Measurements from ENCODE around the gene LDLRAD4. TPM values are rescaled to one million over a fixed set of nuclear protein-coding genes. Genes with fewer than 3 reads are reported as not detected.

Gene LDLRAD4
- total RNA-seq, 1 donor from 2014 or later: 34.5 TPM

DNA sequence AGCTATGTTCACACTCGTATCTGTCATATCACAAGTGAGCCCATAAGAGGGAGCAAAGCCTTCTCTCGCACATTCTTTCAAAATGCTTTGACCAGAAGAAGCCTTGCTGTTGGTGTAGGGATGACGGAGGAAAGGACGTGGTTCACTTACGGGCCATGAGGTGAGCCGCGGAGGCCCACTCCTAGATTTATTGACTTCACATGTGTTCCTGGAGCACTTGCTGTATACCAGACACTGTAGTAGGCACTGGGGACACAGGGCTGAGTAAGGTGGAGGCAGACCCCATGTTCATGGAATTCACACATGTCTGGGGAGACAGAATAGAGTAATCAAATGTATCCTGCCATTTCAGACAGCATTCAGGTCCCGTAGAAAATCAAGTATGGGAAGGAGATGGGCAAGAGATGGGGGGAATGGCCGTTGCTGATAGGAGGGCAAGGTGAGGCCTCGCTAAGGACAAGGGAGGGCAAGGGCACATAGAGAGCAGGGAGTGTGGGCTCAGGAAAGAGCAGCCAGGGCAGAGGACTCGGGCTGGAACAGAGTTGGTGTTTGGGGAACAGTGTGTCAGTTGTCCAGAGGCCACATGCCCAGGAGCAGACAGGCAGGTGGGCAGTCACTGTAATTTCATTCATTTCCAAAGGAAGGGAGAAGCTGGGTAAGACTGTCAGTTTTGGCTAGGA is 182.2 kb downstream of the LDLRAD4 start:
- peaks cover 1% of the 10 kb centered on the region for H3K27me3 Mint-ChIP-seq (ENCODE audit: insufficient read depth)
- no peak overlapping the region for H3K4me3 Mint-ChIP-seq
- H3K9me3 Mint-ChIP-seq: no peaks in the 10 kb centered on the region
- no peaks in the 10 kb centered on the region for H3K4me1 Mint-ChIP-seq (ENCODE audit: low read depth)
- no peak for DNase-seq (ENCODE audit: low spot score)
- intact Hi-C loops (cut with micrococcal nuclease): no loop called here
- H3K27ac Mint-ChIP-seq: no peak overlapping the region
- no peaks in the 10 kb centered on the region for H3K36me3 Mint-ChIP-seq (ENCODE audit: low read depth)

DNA sequence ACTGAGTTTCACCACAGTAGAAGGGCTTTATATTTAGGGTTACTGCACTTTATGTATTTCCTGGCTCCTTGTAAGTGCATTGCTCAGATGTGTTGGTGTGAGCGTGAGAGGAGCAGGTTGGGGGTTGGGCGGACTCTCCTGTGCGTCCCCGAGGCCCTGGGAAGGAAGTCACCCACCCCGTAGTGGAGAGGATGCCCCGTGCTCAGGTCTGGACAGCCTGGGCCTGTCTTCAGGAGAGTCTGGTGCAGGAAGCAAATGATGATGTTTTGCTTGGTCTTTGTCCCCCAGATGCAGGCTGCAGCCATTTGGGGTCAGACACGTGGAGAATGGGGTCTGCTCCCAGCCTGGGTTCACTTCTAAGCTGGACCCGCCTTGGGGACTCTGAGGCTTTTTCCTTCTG is 182.8 kb downstream of the LDLRAD4 start:
- Mint-ChIP-seq H3K9me3 (no peaks in the 10 kb centered on the region), H3K4me3 (no peak overlapping the region), H3K27ac (no peak overlapping the region), H3K27me3 (ENCODE audit: insufficient read depth) (peaks cover 1% of the 10 kb centered on the region), H3K36me3 (ENCODE audit: low read depth) (no peaks in the 10 kb centered on the region), H3K4me1 (ENCODE audit: low read depth) (no peaks in the 10 kb centered on the region)
- DNase-seq (ENCODE audit: low spot score): no peak
- intact Hi-C loops (cut with micrococcal nuclease): no loop called here

DNA sequence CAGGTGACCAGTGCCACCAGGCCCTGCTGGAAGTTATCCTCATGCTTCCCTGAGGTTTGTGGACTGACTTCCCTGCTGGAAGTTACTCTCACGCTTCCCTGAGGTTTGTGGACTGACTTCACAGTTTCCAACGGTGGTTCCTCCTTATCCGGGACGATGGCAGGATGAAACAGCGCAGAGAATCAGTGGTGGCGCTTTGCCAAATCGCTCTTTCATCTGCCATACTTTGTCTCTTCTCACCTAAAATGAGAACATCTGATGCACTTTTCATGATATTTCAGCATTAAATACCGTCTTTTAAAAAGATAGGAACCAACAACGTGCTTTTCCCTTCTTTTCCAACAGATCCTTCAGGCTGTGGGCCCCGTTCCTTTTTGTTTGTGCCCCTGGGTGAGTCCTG is 183.3 kb downstream of the LDLRAD4 start:
- no peaks in the 10 kb centered on the region for H3K36me3 Mint-ChIP-seq (ENCODE audit: low read depth)
- no peaks in the 10 kb centered on the region for H3K9me3 Mint-ChIP-seq
- intact Hi-C loops (cut with micrococcal nuclease): no loop called here
- H3K27me3 Mint-ChIP-seq (ENCODE audit: insufficient read depth): peaks cover 1% of the 10 kb centered on the region
- H3K4me3 Mint-ChIP-seq: no peak overlapping the region
- H3K4me1 Mint-ChIP-seq (ENCODE audit: low read depth): no peaks in the 10 kb centered on the region
- no peak overlapping the region for H3K27ac Mint-ChIP-seq
- DNase-seq (ENCODE audit: low spot score): no peak

DNA sequence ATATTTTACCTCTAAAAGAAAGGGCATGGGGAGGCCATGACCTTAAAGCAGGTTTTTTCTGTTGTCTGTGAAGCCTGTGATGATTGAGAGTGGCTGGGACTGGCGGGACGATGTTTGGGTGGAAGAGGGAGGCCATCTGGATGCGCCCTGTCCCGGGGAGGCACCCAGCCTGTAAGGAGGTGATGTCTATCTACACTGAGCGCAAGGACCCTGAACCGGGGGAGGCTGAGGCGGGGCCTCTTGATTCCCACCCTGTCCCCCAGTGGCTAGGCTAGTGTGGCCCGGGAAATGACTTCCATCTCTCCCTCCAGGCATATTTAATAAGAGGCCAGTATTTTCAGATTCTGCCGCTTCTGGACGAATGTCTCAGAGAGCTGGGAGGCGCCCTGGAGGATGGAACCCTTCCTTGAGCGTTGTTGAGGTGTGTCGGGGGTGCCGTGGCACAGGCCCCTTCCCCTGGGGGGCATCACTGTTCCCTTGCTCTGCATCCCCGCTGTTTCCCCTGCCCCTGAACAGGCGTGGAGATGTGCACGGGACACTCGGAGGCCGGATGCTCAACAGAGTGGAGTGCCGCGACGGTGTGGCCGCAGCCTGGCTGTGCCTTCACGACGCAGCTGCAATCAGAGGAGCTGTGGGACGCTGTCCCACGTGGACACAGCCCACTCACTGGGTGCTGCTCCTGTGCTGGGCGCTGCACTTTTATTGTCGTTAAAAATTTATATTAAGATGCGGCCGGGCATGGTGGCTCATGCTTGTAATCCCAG is 185.4 kb downstream of the LDLRAD4 start:
- H3K27me3 Mint-ChIP-seq (ENCODE audit: insufficient read depth): peaks cover 1% of the 10 kb centered on the region
- H3K9me3 Mint-ChIP-seq: no peaks in the 10 kb centered on the region
- H3K27ac Mint-ChIP-seq: no peak overlapping the region
- no peak overlapping the region for H3K4me3 Mint-ChIP-seq
- H3K36me3 Mint-ChIP-seq (ENCODE audit: low read depth): no peaks in the 10 kb centered on the region
- DNase-seq (ENCODE audit: low spot score): no peak
- H3K4me1 Mint-ChIP-seq (ENCODE audit: low read depth): no peaks in the 10 kb centered on the region
- intact Hi-C loops (cut with micrococcal nuclease): no loop called here

DNA sequence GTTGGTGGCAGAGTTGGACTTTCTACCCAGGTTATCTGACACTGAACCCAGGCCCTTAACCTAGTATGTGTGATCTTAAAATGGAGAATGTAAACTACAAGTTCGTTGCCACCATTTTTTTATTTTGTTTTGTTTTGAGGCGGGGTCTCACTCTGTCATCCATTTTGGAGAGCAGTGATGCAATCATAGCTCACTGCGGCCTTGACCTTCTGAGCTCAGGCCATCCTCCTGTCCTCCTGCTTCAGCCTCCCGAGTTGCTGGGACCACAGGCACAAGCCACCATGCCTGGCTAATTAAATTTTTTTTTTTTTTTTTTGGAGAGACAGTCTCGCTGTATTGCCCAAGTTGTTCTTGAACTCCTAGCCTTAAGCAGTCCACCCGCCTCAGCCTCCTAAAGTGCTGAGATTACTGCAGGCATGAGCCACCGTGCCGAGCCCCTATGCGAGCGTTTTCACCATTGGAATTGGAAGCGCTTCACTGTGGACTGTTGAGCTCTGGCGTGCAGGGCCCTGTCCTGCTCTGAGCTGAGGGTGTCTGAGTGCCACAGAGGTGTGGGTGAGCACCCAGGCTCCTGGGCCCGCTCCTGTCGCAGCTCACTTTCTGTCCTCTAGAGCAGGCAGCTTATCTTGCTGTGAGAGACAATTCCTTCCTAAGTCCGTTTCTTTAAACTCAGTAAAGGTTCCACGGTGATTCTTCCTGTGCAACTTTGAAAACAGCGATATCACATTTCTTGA is 186.9 kb downstream of the LDLRAD4 start:
- peaks cover 4% of the 10 kb centered on the region for H3K36me3 Mint-ChIP-seq (ENCODE audit: low read depth)
- H3K27ac Mint-ChIP-seq: no peak overlapping the region
- H3K4me1 Mint-ChIP-seq (ENCODE audit: low read depth): no peaks in the 10 kb centered on the region

DNA sequence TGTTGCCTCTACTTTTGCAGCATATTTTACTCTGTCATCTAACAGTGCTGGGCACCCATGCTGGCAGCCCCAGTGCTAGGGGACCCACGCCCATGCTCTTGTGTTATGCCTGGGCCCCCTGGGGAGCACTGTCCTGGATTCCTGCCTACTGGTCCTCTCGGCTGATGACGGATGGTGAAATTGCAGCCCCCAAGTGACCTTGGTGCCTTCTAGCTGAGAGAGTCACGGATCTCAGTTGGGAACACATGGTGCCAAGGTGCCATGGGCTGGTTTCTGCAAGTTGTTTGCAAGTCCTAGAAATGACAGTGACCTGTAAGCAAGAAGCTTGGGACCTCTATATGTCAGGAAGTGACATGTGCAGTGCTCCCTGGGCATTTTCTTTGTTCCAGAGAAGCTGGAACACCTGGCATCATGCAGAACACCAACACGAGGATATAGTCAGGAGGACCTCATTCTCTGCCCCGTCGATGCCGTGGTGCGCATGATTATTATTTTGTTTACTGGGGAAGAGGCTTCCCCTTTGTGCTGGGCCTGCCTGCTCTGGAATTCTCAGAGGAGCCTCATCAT is 187.6 kb downstream of the LDLRAD4 start:
- DNase-seq (ENCODE audit: low spot score): no peak
- H3K27ac Mint-ChIP-seq: no peak overlapping the region
- H3K9me3 Mint-ChIP-seq: peaks cover under 1% of the 10 kb centered on the region
- no peak overlapping the region for H3K4me3 Mint-ChIP-seq
- intact Hi-C loops (cut with micrococcal nuclease): no loop called here
- no peaks in the 10 kb centered on the region for H3K27me3 Mint-ChIP-seq (ENCODE audit: insufficient read depth)
- H3K36me3 Mint-ChIP-seq (ENCODE audit: low read depth): peaks cover 6% of the 10 kb centered on the region
- H3K4me1 Mint-ChIP-seq (ENCODE audit: low read depth): no peaks in the 10 kb centered on the region

More for the DNA sequence above, 186.9 kb downstream of the LDLRAD4 start:
- Mint-ChIP-seq H3K27me3 (ENCODE audit: insufficient read depth) (peaks cover 1% of the 10 kb centered on the region), H3K9me3 (no peaks in the 10 kb centered on the region), H3K4me3 (no peak overlapping the region)
- intact Hi-C loops (cut with micrococcal nuclease): no loop called here
- DNase-seq (ENCODE audit: low spot score): no peak

DNA sequence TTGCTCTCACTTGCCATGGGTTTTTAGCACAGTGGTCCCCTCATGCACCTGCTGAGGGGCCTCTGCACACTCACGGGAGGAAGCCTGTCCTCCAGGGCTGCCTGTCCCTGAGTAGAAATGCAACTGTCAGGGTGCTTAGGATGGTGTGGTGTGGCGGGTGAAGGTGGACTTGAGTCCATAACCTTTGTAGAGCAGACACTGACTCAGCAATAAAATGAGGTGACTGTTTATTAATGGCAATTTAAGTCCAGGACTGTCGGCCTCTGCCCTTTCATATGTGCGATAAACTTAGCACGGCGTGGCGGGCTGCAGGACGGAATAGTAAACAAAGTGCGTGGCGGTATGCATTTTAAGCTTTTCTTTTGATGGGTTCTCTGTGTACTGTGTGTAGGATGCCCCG is 188.2 kb downstream of the LDLRAD4 start:
- no peak for DNase-seq (ENCODE audit: low spot score)

DNA sequence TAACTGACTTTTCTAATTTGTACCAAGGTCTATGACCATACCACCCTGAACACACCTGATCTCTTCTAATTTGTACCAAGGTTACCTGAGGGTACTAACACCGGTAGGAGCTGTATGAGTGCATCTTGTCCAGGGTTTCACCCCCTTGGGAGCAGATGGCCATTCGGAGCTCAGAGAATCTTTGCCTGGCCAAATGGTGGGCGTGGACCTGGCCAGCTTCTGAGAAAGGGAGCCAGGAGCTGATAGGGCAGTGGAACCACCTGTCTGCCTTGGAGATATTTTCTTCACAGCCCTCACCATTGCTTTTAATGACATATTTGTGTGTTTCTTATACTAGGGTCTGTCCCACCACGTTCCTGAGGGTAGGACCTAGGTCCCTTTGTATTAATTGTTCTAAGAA is 188.9 kb downstream of the LDLRAD4 start:
- H3K4me3 Mint-ChIP-seq: no peak overlapping the region
- intact Hi-C loops (cut with micrococcal nuclease): no loop called here

More for the DNA sequence above, 188.2 kb downstream of the LDLRAD4 start:
- no peak overlapping the region for H3K27ac Mint-ChIP-seq
- H3K4me1 Mint-ChIP-seq (ENCODE audit: low read depth): no peaks in the 10 kb centered on the region
- no peaks in the 10 kb centered on the region for H3K27me3 Mint-ChIP-seq (ENCODE audit: insufficient read depth)
- H3K36me3 Mint-ChIP-seq (ENCODE audit: low read depth): peaks cover 9% of the 10 kb centered on the region
- peaks cover 6% of the 10 kb centered on the region for H3K9me3 Mint-ChIP-seq
- intact Hi-C loops (cut with micrococcal nuclease): no loop called here
- H3K4me3 Mint-ChIP-seq: no peak overlapping the region

DNA sequence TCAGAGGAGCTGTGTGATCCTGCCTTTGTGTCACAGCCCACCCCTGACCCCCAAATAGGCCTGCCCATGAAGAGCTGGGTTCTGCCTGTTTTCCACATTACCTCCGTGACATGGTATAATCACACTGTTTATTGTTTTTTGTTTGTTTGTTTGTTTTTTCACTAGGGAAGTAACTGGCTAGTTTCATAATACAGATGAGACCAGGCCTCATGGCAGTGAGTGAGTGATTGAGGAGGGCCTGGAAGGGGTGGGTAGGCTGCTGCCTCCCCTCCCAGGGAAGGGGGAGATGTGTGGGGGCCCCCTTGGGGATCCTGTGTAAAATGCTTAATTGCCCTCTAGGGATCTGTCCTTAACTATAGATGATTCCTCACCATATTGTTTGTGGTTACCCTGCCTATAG is 190.5 kb downstream of the LDLRAD4 start:
- Mint-ChIP-seq H3K9me3 (peaks cover 20% of the 10 kb centered on the region), H3K4me1 (ENCODE audit: low read depth) (no peaks in the 10 kb centered on the region), H3K27me3 (ENCODE audit: insufficient read depth) (no peaks in the 10 kb centered on the region), H3K36me3 (ENCODE audit: low read depth) (peaks cover 14% of the 10 kb centered on the region), H3K4me3 (no peak overlapping the region), H3K27ac (no peak overlapping the region)
- intact Hi-C loops (cut with micrococcal nuclease): no loop called here
- DNase-seq (ENCODE audit: low spot score): no peak

More for the DNA sequence above, 188.9 kb downstream of the LDLRAD4 start:
- Mint-ChIP-seq H3K4me1 (ENCODE audit: low read depth) (no peaks in the 10 kb centered on the region), H3K27me3 (ENCODE audit: insufficient read depth) (no peaks in the 10 kb centered on the region), H3K27ac (no peak overlapping the region), H3K9me3 (peaks cover 14% of the 10 kb centered on the region), H3K36me3 (ENCODE audit: low read depth) (peaks cover 14% of the 10 kb centered on the region)
- no peak for DNase-seq (ENCODE audit: low spot score)

DNA sequence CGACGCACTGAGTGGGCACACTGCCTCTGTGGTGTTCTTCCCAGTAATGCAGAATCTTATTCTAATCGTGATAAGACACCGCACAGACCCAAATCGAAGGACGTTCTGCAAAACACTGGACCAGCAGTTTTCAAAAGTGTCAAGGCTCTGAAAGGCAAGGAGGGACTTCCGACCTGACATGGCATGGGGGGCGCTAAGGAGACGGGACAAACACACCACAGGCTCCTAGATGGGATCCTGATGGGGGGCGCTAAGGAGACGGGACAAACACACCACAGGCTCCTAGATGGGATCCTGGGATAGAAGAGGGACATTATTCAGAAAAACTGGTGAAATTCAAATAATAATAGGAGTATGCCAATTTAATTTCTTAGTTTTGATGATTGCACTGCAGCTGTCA is 191.4 kb downstream of the LDLRAD4 start:
- Mint-ChIP-seq H3K36me3 (ENCODE audit: low read depth) (peaks cover 14% of the 10 kb centered on the region), H3K4me1 (ENCODE audit: low read depth) (no peaks in the 10 kb centered on the region), H3K27ac (no peak overlapping the region), H3K4me3 (no peak overlapping the region), H3K27me3 (ENCODE audit: insufficient read depth) (no peaks in the 10 kb centered on the region), H3K9me3 (peaks cover 20% of the 10 kb centered on the region)
- intact Hi-C loops (cut with micrococcal nuclease): no loop called here
- no peak for DNase-seq (ENCODE audit: low spot score)

DNA sequence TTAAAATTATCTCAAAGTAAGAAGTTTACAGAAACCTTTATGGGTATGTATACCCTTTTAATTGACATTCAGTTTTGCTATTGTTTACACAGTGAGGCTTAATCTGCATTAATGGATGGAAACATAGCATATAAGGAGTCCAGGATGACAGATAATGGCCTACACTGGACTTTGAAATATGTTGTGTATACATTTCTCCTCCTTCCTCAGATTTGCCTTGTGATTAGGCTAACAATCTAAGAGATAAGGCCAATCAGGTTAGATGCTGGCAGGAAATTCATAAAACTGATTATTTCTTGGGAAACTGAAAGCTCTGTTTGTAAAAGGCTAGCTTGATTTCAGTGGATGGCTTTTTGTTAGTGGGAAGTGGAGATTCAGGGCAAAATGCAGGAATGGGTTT is 191.9 kb downstream of the LDLRAD4 start:
- intact Hi-C loops (cut with micrococcal nuclease): no loop called here
- Mint-ChIP-seq H3K27me3 (ENCODE audit: insufficient read depth) (no peaks in the 10 kb centered on the region), H3K4me3 (no peak overlapping the region), H3K36me3 (ENCODE audit: low read depth) (peaks cover 14% of the 10 kb centered on the region), H3K27ac (no peak overlapping the region), H3K4me1 (ENCODE audit: low read depth) (no peaks in the 10 kb centered on the region), H3K9me3 (peaks cover 20% of the 10 kb centered on the region)
- DNase-seq (ENCODE audit: low spot score): no peak

DNA sequence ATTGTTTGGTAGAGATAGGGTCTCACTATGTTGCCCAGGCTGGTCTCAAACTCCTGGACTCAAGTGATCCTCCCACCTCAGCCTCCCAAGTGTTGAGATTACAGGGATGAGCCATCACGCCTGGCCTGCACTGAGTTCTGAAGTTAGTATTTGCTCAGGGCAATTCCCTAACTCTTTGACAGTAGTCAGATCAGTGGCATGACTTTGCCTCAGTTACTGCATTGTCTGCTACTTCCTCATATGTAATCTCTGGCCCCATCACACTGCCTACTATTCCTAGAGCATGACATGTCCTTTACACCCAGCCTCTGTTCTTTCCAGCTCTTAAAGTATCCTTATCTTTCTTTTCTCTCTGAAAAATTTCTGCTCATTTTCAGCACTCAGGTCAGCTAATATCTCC is 193.5 kb downstream of the LDLRAD4 start:
- Mint-ChIP-seq H3K36me3 (ENCODE audit: low read depth) (peaks cover 14% of the 10 kb centered on the region), H3K27ac (no peak overlapping the region), H3K9me3 (peaks cover 20% of the 10 kb centered on the region), H3K27me3 (ENCODE audit: insufficient read depth) (no peaks in the 10 kb centered on the region), H3K4me1 (ENCODE audit: low read depth) (peaks cover 12% of the 10 kb centered on the region), H3K4me3 (no peak overlapping the region)
- DNase-seq (ENCODE audit: low spot score): no peak
- intact Hi-C loops (cut with micrococcal nuclease): no loop called here

DNA sequence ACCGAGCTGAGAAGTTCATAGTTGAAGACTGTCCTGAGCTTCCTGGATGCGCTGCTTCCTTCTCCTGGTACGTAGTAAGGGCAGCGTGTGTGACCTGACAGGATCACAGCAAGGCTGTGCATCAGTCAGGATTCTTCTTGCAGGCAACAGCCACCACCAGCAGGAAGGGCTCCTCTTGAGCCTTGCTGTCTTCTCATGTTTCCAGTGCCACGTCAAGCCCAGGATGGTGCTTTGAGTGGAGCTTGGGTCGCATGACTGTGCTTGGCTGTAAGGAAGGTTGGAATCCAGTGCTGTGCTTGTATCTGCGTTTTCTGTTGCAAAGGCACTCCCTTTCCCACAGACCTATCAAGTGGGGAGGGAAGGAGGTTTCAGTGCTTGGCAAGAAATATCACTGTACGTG is 194.3 kb downstream of the LDLRAD4 start:
- Mint-ChIP-seq H3K27ac (no peak overlapping the region), H3K27me3 (ENCODE audit: insufficient read depth) (no peaks in the 10 kb centered on the region), H3K36me3 (ENCODE audit: low read depth) (peaks cover 14% of the 10 kb centered on the region), H3K4me3 (no peak overlapping the region), H3K9me3 (peaks cover 20% of the 10 kb centered on the region), H3K4me1 (ENCODE audit: low read depth) (peaks cover 13% of the 10 kb centered on the region)
- no peak for DNase-seq (ENCODE audit: low spot score)
- intact Hi-C loops (cut with micrococcal nuclease): no loop called here

Data from activated T-helper 1 cell treated with anti-CD3 and anti-CD28 coated beads, Interleukin-12 subunit alpha, Interleukin-12 subunit beta, Interleukin-2, Interleukin-4 antibody, amounts not matched to agents 30 ng/mL and 10 ng/mL and 1 ng/mL, durations not matched to agents 14 hours and 24 hours and 36 hours (primary cell).